Measurements from ENCODE around the gene CISTR. TPM values are rescaled to one million over a fixed set of nuclear protein-coding genes. Genes with fewer than 3 reads are reported as not detected.

The CISTR gene
- total RNA-seq, 1 experiment from 2014 or later: not detected

GRCh38 chr12:53756300-53757100 is 4.7 kb upstream of the CISTR start:
- no peak for DNase-seq
- Histone ChIP-seq H3K36me3 (replicated peaks; ENCODE audit: control insufficient read depth, insufficient read depth, low read length) (no peaks in the 10 kb centered on the region), H3K4me3 (ENCODE audit: insufficient read depth, low read depth, low read length) (peak overlapping the region; percentile 22; the same call in 1 of the 2 replicates), H3K27me3 (ENCODE audit: control insufficient read depth, insufficient read depth, low read length) (peaks cover 54% of the 10 kb centered on the region)

GRCh38 chr12:53755893-53756292 is 4.1 kb upstream of the CISTR start:
- H3K27me3 ChIP-seq (ENCODE audit: control insufficient read depth, insufficient read depth, low read length): peaks cover 60% of the 10 kb centered on the region
- no peak for DNase-seq
- H3K4me3 ChIP-seq (ENCODE audit: insufficient read depth, low read depth, low read length): no peak overlapping the region

GRCh38 chr12:53755451-53755891 is 3.7 kb upstream of the CISTR start:
- Histone ChIP-seq H3K36me3 (replicated peaks; ENCODE audit: control insufficient read depth, insufficient read depth, low read length) (no peaks in the 10 kb centered on the region), H3K27me3 (ENCODE audit: control insufficient read depth, insufficient read depth, low read length) (peaks cover 65% of the 10 kb centered on the region), H3K4me3 (ENCODE audit: insufficient read depth, low read depth, low read length) (no peak overlapping the region)
- peak; percentile 82 for DNase-seq

More at GRCh38 chr12:53755893-53756292, 4.1 kb upstream of the CISTR start:
- no peaks in the 10 kb centered on the region for H3K36me3 ChIP-seq (replicated peaks; ENCODE audit: control insufficient read depth, insufficient read depth, low read length)

- DNase-seq: no peak
- no peaks in the 10 kb centered on the region for H3K36me3 ChIP-seq (replicated peaks; ENCODE audit: control insufficient read depth, insufficient read depth, low read length)
- H3K27me3 ChIP-seq (ENCODE audit: control insufficient read depth, insufficient read depth, low read length): peaks cover 71% of the 10 kb centered on the region
- H3K4me3 ChIP-seq (ENCODE audit: insufficient read depth, low read depth, low read length): no peak overlapping the region
These were observed 3.0 kb upstream of the CISTR start for GRCh38 chr12:53754633-53755264.

- no peaks in the 10 kb centered on the region for H3K36me3 ChIP-seq (replicated peaks; ENCODE audit: control insufficient read depth, insufficient read depth, low read length)
- DNase-seq: no peak
- H3K27me3 ChIP-seq (ENCODE audit: control insufficient read depth, insufficient read depth, low read length): peaks cover 73% of the 10 kb centered on the region
- no peak overlapping the region for H3K4me3 ChIP-seq (ENCODE audit: insufficient read depth, low read depth, low read length)
These were observed 2.4 kb upstream of the CISTR start for GRCh38 chr12:53754188-53754585.

- Histone ChIP-seq H3K4me3 (ENCODE audit: insufficient read depth, low read depth, low read length) (no peak overlapping the region), H3K27me3 (ENCODE audit: control insufficient read depth, insufficient read depth, low read length) (peaks cover 77% of the 10 kb centered on the region), H3K36me3 (replicated peaks; ENCODE audit: control insufficient read depth, insufficient read depth, low read length) (no peaks in the 10 kb centered on the region)
- no peak for DNase-seq
These were observed 842 bp upstream of the CISTR start for GRCh38 chr12:53752621-53753020.

- Histone ChIP-seq H3K27me3 (ENCODE audit: control insufficient read depth, insufficient read depth, low read length) (peaks cover 78% of the 10 kb centered on the region), H3K36me3 (replicated peaks; ENCODE audit: control insufficient read depth, insufficient read depth, low read length) (no peaks in the 10 kb centered on the region), H3K4me3 (ENCODE audit: insufficient read depth, low read depth, low read length) (peak overlapping the region; percentile 35)
- no peak for DNase-seq
These were observed 418 bp upstream of the CISTR start for GRCh38 chr12:53752192-53752601.

- Histone ChIP-seq H3K36me3 (replicated peaks; ENCODE audit: control insufficient read depth, insufficient read depth, low read length) (no peaks in the 10 kb centered on the region), H3K27me3 (ENCODE audit: control insufficient read depth, insufficient read depth, low read length) (peaks cover 86% of the 10 kb centered on the region), H3K4me3 (ENCODE audit: insufficient read depth, low read depth, low read length) (peak overlapping the region; percentile 35)
- peak; percentile 84 for DNase-seq
These were observed 905 bp downstream of the CISTR start for GRCh38 chr12:53750812-53751335.

- H3K4me3 ChIP-seq (ENCODE audit: insufficient read depth, low read depth, low read length): peak overlapping the region; percentile 35; the same call in 1 of the 2 replicates
- peaks cover 89% of the 10 kb centered on the region for H3K27me3 ChIP-seq (ENCODE audit: control insufficient read depth, insufficient read depth, low read length)
- H3K36me3 ChIP-seq (replicated peaks; ENCODE audit: control insufficient read depth, insufficient read depth, low read length): no peaks in the 10 kb centered on the region
- DNase-seq: no peak
These were observed 1.6 kb downstream of the CISTR start for GRCh38 chr12:53749986-53750811.

GRCh38 chr12:53748072-53748840 is 3.5 kb downstream of the CISTR start:
- no peaks in the 10 kb centered on the region for H3K36me3 ChIP-seq (replicated peaks; ENCODE audit: control insufficient read depth, insufficient read depth, low read length)
- no peak overlapping the region for H3K4me3 ChIP-seq (ENCODE audit: insufficient read depth, low read depth, low read length)
- DNase-seq: peak; percentile 70
- peaks cover 78% of the 10 kb centered on the region for H3K27me3 ChIP-seq (ENCODE audit: control insufficient read depth, insufficient read depth, low read length)

GRCh38 chr12:53747095-53747494 is 4.7 kb downstream of the CISTR start:
- Histone ChIP-seq H3K36me3 (replicated peaks; ENCODE audit: control insufficient read depth, insufficient read depth, low read length) (no peaks in the 10 kb centered on the region), H3K27me3 (ENCODE audit: control insufficient read depth, insufficient read depth, low read length) (peaks cover 75% of the 10 kb centered on the region), H3K4me3 (ENCODE audit: insufficient read depth, low read depth, low read length) (no peak overlapping the region)
- peak; percentile 51 for DNase-seq

- peak; percentile 93 for DNase-seq
These were observed 5.1 kb downstream of the CISTR start for GRCh38 chr12:53746592-53747092.

GRCh38 chr12:53744751-53745150 is 7.0 kb downstream of the CISTR start:
- Histone ChIP-seq H3K4me3 (ENCODE audit: insufficient read depth, low read depth, low read length) (no peak overlapping the region), H3K36me3 (replicated peaks; ENCODE audit: control insufficient read depth, insufficient read depth, low read length) (no peaks in the 10 kb centered on the region), H3K27me3 (ENCODE audit: control insufficient read depth, insufficient read depth, low read length) (peaks cover 67% of the 10 kb centered on the region)
- DNase-seq: no peak

More at GRCh38 chr12:53746592-53747092, 5.1 kb downstream of the CISTR start:
- Histone ChIP-seq H3K36me3 (replicated peaks; ENCODE audit: control insufficient read depth, insufficient read depth, low read length) (no peaks in the 10 kb centered on the region), H3K27me3 (ENCODE audit: control insufficient read depth, insufficient read depth, low read length) (peaks cover 71% of the 10 kb centered on the region), H3K4me3 (ENCODE audit: insufficient read depth, low read depth, low read length) (no peak overlapping the region)

GRCh38 chr12:53744130-53744441 is 7.7 kb downstream of the CISTR start:
- no peak overlapping the region for H3K4me3 ChIP-seq (ENCODE audit: insufficient read depth, low read depth, low read length)
- no peaks in the 10 kb centered on the region for H3K36me3 ChIP-seq (replicated peaks; ENCODE audit: control insufficient read depth, insufficient read depth, low read length)
- H3K27me3 ChIP-seq (ENCODE audit: control insufficient read depth, insufficient read depth, low read length): peaks cover 67% of the 10 kb centered on the region
- no peak for DNase-seq
